Fibroblast of skin of abdomen (primary cell): ENCODE measurements around the gene SPAG7.

ENCODE experiments used
- DNase-seq: peaks from one replicate; pipeline ENCODE4 v3.0.0-alpha.2; 2013

The SPAG7 gene

DNA sequence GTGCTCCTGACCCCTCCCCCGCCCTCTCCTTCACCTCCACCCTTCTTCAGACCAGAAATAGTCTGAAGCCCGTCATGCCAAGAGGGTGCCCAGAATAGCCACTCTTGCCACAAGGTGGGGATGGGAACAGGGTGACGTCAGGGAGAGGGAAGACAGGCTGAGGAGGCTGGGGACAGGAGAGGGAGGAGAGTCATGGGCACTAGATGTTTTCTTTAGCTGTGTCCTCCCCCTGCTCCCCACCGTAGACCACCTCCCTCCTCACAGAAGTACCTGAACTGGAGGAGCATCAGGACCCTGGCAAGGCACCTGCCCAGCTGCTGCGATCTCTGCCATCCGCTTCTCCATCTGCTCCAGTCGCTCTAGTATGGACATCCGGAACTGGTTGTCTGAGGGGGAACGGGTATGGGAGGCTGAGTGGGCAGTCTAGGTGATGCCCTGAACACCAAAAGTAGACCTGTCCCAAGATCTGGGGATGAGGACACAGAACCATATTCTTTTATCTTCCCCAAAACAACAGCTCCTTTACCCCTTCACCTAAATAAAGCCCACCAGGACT lies 6.6 kb upstream of the SPAG7 start:
- DNase-seq: no peak

DNA sequence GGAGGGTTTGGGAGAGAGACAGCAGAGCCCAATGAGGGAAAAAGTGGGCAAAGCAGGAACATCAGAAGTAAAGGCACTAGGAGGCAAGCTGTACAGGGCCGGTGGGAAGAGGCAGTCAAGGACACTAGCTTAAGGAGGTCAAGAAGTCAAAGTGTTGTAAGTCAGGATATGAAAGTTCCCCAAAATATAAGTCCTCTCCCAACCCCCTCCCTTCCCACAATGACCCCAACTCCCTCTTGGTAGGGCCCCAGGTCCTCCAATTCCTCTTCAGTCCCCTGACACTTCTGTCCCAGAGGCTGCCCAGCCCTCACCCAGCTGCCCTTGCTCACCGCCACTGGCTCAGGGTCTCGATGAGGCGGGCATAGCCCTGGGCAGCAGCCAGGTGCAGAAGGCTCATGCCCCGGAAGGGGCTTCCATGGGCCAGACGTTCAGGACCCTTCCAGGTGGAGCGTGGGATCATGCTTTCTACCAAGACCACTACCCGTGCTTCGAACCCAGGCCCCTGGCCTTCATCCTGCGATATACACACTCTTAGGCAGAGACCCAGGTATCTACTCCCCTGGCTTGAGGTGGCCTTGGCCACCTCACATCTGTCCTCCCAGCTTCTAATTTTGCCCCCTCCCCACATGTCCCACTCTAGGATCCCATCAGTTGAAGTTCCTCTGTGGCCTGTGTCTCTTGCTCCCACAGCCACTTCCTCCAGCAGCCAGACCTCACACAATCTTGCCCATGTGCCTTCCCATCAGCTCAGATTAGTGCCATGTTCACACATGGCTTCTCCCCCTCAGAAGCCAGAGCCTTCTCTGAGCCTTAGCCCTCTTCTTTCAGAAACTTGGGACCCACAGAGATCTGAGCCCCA lies 5.9 kb upstream of the SPAG7 start:
- no peak for DNase-seq

DNA sequence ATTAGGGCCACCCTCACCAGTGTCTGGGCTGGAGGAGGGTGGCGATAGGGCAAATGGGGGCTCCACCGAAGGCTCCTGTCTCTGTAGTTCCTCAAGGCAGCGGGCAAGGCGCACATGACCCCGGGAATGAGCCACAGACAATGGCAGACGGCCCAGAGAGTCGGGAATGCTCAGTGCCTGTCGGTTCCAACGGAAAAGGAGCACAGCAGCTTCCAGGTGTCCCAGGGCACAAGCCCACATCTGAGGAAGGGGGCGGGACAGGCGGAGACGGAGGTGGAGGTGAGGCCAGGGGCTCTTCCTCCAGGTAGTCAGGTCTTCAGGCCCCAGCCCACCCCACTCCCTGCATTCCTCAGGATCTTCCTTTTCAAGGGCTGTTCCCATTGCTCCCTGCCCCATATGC lies 5.1 kb upstream of the SPAG7 start:
- DNase-seq: no peak

DNA sequence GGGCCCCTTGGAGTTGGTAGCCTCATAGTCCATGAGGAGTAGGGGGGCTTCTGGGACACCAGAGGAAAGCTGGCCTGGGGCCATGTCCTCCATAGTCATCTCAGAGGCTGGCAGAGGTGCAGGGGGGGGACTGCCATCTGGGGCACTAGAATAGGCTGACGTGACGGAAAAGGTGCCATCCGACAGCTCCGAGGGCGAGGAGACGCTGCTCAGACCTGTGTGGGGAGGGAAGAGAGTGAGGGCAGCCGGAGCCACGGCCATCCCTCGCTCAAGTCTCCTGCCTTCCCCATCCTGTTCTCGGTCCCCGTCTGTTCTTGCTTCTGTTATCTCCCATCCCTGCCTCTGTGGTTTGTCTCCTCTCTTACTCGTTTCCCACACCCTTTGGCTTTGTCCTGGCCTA lies 4.7 kb upstream of the SPAG7 start:
- no peak for DNase-seq

DNA sequence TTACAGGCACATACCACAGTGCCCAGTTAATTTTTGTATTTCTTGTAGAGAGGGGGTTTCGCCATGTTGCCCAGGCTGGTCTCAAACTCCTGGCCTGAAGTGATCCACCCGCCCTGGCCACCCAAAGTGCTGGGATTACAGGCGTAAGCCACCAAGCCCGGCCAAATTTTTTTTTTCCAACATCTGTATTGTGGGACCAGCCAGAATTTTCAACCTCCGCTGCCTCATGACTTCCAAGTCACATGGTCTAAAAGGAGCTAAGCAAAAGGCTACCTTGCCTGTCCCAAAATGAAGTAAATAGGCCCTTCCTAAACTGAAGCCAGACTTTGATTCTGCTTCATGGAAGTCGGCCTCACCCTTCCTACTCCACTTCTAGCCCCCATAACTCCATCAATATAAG lies 4.2 kb upstream of the SPAG7 start:
- DNase-seq: no peak

DNA sequence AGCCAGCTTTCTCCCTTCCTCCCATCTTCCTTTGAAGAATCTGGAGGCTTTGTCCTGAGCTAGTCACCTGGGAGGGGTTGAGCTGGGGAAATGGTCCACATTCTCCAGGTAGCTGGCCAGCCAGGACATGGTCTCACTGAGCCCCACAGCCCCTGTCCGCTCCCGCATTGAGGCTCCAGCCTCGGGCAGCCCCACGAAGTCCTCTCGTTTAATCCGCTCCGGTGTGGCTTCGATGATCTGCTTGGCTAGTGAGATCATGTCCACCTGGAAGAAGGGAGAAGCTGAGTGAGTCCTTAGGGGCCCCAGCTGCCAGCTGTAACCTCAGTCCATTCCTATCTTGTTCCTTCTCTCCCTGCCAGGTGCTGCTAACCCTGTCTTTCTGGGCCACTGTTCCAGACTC lies 2.7 kb upstream of the SPAG7 start:
- DNase-seq: no peak

DNA sequence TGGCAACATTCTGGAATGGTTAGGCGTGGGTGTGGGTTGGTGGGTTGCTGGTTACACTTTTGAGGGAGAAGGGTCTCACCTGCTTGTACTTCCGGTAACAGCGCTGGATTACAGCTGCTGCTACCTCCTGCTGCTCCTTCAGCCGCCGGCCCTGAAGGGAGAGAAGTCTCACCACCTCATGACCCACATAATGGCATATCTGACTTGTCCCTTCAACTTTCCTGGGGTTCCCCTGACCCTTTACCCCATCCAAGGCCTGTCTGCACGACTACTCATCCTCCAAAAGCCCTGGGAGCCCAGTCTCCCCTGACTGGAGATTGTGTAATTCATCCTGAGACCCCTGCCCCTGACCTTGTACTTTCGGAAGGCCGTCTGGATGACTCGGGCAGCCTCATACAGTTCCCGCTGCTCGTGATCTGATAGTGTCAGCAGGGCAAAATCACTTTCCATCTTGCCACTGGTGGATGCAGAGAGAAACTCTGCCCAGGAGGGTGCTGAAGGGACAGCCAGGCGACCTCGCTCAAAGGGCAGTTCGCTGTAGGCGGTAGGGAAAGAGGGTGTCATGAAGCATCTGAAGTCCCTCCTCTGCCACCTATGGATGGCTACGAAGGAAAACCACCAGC lies 2.0 kb upstream of the SPAG7 start:
- DNase-seq: no peak

DNA sequence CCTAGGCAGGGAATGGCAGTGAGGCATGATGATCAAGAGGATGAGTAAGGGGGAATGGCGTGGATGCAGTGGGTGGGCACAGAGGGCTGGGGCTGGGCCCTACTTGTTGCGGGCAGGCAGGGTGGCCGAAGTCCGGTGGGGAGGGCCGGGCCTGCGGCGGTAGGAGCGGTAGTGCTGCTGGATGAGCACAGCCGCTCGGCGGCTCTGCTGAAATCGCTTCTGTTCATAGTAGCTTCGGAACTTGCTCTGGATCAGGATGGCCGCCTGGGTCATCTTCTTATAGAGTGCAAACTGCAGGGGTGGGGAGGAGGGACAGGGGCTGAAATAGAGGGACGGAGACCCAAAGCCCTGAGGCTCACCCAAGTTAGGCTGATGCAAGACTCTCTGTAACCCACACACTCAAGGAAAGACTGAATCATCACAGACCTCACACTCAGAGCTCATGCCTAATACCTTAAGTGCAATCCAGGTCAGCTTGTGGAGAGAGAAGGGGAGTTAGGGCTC lies 1.5 kb upstream of the SPAG7 start:
- DNase-seq: peak; percentile 96

DNA sequence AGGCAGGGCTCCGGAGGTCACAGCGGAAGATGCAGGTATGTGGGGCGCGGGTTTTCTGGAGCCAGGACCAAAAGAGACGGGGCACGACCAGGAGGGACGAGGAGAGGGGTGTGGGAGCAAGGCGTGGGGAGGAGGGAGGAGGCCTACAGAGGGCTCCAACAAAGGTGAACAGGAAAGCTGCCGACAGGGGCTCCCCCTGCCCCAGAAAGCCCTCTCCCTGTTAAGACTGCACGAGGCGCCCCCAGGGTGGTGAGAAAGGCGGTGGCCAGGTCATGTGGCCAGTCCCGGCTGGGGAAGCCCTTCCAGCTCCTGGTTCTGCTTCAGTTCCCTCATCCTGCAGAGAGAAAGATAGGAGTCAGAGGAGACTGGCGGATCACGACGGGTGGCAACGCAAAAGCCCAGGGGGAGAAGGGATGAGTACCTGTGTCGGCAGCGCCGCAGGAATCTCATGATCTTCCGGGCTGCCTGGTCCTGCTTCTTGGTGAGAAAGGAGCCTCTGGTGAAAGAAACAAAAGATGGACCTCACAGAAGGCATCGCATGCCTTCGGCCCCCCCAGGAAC lies 949 bp upstream of the SPAG7 start:
- peak; percentile 38 for DNase-seq

DNA sequence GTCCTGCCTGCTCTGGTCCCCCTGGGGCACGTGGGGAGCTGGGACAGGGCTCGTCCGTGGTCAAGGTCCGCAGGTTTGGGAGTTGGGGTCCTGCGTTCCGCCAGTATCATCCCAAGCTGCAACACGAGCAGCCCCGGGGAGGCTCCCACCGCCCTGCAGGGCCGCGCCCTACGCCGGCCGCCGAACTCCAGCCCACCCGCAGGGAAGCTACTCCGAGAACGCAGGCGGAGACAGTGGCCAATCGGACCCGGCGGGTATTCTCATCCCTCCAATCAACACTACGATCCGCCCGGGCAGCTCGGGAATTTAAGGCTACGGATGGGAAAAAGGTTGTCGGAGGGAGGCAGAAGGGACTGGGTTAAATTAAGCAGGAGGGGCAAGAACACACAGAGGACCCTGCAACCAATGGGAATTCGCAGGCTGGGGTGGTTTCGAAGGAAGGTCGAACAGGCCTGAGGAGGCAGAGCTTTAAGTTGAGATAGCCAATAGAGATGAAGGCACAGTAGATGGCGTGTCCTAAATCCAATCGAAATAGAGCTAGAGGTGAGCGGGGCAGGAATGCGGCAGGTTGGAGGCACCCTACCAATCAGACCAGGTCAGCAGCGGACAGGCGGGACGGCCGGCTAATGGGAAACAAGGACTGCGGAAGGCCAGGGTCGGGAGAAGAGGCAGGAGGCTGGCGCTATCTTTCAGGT lies 626 bp downstream of the SPAG7 start:
- peak; percentile 100 for DNase-seq

DNA sequence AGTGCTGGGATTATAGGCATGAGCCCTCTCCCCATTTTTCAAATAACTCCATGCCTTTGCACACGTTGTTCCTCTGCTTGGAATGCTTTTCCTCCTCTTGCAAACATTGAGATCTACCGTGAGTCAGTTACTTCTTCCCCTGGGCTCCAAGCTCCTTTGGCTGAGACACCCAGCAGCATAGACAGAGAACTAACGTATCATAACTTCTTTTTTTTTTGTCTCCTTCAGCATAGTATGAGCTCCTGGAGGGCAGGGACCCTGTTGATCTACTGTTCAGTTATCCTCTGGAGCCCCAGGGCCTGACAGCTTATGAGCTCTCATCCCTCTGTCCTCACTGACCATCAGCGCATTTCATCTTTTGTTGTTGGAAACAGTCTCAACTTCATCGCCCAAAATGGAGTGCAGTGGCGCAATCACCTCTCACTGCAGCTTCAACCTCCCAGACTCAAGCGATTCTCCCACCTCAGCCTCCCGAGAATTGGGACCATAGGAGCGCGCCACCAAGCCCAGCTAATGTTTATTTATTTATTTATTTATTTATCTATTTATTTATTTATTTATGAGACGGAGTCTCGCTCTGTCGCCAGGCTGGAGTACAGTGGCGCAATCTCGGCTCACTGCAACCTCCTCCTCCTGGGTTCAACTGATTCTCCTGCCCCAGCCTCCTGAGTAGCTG lies 2.2 kb downstream of the SPAG7 start:
- no peak for DNase-seq

DNA sequence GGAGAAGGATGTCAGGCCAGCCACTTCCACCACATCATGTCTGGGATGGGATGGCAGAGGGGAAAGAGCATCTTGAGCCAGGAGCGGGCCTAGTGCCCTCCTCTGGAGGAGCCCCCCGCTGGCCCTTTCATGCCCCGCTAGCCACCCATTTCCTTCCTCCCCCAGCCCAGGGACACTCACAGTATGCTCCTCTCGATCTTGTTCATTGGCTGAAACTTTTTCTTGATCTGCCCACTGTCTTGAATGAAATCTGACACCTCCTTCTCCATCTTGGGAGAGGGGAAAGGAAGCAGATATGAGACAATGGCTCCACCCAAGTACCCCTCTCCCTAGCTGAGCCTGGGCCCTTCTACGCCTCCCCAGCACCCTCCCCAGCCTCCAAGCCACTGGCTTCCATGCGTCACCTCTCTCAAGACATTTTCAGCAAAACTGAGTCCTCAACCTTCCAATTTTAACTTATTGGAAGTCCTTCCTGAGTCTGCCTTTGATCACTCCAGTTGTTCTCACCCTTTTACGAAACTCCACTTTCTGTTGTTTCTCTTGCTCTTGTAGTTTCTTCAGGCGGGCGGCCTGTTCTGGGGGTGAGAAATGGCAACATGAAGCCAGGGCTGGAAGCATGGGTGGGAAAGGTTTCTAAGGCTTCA lies 7.2 kb downstream of the SPAG7 start:
- no peak for DNase-seq

DNA sequence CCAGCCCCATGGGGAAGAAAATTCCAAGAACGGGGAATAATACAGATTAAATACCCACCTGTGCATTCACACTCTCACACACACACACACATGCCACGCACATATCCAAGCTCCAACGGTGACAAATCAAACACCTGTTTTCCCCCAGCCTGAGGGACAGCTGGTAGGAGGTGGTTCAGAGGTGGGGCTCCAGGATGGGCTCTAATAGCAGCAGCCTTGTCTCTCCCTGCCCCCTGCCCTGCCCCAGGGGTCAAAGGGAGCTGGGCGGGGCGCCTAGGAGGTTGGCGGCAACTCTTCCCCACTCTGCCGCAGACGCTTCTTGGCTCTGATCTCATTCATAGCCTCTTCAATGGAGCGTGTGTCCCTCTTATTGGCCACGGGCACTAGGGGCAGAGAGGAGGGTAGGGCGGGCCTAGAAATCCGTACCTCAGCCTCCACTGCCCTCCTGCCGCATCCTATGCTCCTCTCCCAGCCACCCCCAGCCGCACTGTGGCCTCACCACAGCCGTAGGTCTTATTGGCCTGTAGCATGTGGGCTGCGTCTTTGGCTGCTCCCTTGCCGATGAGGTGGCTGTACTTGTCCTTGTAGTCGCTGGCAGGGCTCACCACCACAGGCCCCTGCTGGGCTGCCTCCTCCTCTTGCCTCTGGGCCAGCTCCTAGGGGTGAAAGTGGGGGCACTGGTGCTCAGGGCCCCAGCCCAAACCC lies 8.2 kb downstream of the SPAG7 start:
- no peak for DNase-seq

DNA sequence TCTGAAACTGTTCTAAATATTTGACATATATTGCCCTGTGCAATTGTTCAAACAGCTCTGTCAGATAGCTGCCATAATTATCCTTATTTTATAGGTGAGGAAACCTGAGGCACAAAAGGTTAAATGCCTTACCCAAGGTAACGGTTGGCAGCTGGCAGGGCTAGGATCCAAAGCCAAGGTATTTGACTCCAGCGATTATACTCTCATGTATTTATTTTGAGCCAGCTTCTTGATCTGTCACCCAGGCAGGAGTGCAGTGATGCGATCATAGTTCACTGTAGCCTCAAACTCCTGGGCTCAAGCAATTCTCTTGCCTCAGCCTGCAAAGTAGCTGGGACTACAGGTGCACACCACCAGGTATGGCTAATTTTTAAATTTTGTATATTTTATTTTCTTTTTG lies 9.5 kb downstream of the SPAG7 start:
- no peak for DNase-seq

DNA sequence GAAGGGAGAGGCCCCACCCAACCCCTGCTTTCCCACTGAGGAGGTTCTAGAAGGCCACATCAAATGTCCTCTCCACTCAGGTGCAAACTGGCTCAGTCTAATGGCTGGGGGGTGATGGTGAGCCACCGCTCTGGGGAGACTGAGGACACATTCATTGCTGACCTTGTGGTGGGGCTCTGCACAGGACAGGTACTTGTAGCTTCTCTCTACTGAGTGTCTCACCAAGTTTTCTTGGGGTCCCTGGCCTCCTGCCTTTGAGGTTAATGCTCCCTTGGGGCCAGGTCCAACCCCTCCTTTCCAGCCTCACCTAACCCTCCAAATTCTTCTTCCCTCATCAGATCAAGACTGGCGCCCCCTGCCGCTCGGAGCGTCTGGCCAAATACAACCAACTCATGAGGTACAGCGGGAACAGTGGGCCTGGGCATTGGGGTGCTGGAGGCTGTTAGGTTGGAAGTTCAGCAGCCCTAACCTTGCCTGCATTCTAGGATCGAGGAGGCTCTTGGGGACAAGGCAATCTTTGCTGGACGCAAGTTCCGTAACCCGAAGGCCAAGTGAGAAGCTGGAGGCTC lies 11.0 kb downstream of the SPAG7 start:
- DNase-seq: no peak

DNA sequence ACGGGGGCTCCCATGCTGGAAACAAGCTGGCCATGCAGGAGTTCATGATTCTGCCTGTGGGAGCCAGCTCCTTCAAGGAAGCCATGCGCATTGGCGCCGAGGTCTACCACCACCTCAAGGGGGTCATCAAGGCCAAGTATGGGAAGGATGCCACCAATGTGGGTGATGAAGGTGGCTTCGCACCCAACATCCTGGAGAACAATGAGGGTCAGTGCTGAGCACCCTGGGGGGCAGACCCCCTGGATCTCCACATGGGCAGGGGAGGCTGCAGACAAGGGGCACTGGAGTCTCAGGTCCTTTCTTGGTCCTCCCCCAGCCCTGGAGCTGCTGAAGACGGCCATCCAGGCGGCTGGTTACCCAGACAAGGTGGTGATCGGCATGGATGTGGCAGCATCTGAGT lies 12.5 kb downstream of the SPAG7 start:
- no peak for DNase-seq

DNA sequence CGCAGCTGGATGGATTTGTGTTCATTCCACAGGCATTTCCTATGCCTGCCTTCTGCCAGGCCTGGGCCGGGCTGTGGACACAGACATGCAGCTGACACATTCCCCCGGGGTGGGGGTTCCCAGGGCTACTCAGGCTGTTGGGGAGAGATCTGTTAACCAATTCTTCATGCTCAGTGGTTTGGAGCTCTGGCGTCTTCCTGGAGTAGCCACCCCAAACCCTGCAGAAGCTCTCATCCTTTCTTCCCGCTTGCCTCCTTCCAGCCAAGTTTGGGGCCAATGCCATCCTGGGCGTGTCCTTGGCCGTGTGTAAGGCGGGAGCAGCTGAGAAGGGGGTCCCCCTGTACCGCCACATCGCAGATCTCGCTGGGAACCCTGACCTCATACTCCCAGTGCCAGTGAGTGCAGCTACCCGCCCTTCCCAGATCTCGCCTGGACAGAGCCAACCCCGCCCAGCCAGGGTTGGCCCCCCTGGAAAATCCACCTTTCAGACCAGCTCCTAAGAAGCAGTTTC lies 14.1 kb downstream of the SPAG7 start:
- peak; percentile 79 for DNase-seq

DNA sequence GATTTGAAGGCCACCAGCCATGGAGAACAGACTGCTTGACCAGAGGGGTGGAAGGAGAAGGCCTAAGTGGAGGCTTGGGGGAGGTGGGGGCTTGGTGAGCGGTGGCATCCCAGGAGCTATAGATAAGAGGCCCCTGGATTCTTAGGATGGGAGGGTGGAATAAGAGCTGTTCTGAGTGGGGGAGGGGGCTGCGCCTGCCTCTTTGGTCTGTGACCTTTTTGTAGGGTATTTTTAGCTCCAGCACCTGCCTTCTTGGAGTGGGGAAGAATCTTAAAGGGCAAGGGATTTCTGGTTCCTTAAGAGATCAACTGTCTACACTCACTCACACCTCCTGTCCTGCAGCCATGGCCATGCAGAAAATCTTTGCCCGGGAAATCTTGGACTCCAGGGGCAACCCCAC lies 16.1 kb downstream of the SPAG7 start:
- DNase-seq: no peak

DNA sequence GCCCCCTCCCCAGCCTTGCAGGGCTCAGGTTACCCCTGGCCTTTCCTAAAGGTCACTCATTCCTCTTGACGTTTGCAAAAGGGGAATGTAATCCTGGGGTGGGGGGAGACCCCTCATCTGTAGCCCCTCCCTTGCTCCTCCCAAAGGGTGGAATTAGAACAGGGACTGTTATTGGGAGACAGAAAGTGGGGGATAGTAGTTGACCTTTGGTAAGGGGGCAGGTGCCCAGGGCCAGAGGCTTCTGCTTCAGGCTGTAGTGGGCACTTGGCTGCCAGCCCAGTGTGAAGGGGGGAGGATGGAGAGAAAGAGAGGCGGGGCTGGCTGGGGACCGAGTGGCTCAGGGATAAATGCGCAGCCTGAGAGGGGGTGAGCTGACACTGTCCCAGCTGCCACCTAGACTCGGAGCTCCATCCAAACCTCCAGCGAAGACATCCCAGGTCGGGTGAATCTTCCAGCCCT lies 16.8 kb downstream of the SPAG7 start, which contains the start of gene ENO3:
ENO3 (plus strand) TSS at position 374 of the 459 bp plus-strand sequence. CDS start 711 bp downstream, outside the sequence.
- no peak for DNase-seq

DNA sequence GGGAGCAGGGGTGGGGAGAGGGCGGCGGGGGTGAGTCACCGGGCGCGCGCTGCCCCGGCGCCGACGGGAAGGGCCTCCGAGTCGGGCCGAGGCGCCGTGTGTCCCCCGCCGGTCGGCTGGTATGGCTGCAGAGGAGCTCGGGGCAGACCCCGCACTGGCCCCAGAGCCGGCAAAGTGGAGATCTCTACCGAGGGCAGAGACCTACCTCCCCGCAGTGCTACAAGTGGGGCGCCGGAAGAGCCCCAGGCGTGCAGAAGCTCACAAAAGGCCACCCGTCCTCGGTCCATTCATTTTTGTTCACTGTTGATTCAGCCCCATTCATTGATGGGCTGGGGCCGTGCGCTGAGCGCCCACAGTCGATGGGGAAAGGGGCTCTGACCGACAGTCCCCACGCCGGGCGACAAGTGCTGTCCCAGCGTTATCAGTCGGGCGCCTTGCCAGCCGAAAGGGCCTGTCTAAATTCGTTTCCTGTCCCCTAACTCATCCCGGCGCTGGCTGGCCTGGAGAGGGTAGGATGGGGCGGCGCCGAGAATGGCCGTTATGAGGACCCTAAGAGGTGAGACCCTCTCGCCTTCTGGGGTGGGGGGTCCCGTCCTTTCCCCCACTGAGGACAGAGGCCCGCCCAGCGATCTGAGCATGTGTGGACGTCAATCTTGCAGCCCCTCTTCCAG lies 17.4 kb downstream of the SPAG7 start:
- DNase-seq: no peak
